Ishikawa (cell line): ENCODE measurements around the gene NOX5.

Source experiments
- EP300 ChIP-seq: IDR thresholded peaks from 2 replicates; pipeline ENCODE4 v1.6.1; 2012; ENCODE audit warnings: borderline replicate concordance
- NFIC ChIP-seq: IDR thresholded peaks from 2 replicates; pipeline ENCODE4 v1.6.1; 2012
- TEAD4 ChIP-seq: IDR thresholded peaks from 2 replicates; pipeline ENCODE4 v1.6.1; 2012
- TF ChIP-seq, protein P1 (sequence below): IDR thresholded peaks from 2 replicates; pipeline ENCODE4 v1.6.1; 2012; ENCODE audit warnings: low read depth, mild to moderate bottlenecking
- TF ChIP-seq, protein P2 (sequence below): IDR thresholded peaks from 2 replicates; pipeline ENCODE4 v1.6.1; 2012

DNA sequence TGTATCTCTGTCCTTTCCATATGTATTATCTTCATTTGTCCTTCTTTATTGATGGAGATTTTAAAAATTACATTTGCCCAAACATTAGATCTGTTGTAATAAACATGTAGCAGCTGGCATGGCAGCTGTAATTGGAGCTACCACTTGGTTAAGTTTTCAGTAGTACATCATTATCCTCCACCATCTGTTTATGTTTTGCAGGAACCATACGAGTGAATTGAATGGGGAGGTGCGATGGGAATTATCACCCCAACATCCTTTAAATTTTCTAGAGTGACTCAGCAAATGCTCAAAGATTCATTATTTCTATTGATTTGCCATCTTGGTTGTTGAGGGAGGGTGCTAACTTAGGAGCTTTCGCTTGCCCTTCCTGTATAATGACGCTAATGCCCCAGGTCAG lies 32.6 kb upstream of the NOX5 start:
- no peak for TF ChIP-seq NFIC
- TF ChIP-seq, protein P1, sequence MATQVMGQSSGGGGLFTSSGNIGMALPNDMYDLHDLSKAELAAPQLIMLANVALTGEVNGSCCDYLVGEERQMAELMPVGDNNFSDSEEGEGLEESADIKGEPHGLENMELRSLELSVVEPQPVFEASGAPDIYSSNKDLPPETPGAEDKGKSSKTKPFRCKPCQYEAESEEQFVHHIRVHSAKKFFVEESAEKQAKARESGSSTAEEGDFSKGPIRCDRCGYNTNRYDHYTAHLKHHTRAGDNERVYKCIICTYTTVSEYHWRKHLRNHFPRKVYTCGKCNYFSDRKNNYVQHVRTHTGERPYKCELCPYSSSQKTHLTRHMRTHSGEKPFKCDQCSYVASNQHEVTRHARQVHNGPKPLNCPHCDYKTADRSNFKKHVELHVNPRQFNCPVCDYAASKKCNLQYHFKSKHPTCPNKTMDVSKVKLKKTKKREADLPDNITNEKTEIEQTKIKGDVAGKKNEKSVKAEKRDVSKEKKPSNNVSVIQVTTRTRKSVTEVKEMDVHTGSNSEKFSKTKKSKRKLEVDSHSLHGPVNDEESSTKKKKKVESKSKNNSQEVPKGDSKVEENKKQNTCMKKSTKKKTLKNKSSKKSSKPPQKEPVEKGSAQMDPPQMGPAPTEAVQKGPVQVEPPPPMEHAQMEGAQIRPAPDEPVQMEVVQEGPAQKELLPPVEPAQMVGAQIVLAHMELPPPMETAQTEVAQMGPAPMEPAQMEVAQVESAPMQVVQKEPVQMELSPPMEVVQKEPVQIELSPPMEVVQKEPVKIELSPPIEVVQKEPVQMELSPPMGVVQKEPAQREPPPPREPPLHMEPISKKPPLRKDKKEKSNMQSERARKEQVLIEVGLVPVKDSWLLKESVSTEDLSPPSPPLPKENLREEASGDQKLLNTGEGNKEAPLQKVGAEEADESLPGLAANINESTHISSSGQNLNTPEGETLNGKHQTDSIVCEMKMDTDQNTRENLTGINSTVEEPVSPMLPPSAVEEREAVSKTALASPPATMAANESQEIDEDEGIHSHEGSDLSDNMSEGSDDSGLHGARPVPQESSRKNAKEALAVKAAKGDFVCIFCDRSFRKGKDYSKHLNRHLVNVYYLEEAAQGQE: no peak
- no peak for TF ChIP-seq TEAD4
- TF ChIP-seq, protein P2, sequence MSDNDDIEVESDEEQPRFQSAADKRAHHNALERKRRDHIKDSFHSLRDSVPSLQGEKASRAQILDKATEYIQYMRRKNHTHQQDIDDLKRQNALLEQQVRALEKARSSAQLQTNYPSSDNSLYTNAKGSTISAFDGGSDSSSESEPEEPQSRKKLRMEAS: no peak
- TF ChIP-seq EP300: no peak
